ENCODE results near the gene BICDL1.

BICDL1 gene

GRCh38 chr12:120081641-120082040 is 92.6 kb downstream of the BICDL1 start:
- no peak for DNase-seq

GRCh38 chr12:120085920-120086645 is 97.0 kb downstream of the BICDL1 start:
- no peak for DNase-seq

- peak; percentile 98 for DNase-seq
Measured at GRCh38 chr12:120086801-120087621, 98.0 kb downstream of the BICDL1 start.

- no peak for DNase-seq
Measured at GRCh38 chr12:120089105-120089504, 100.1 kb downstream of the BICDL1 start.

GRCh38 chr12:120089796-120090195 is 100.8 kb downstream of the BICDL1 start:
- no peak for DNase-seq

GRCh38 chr12:120090206-120090605 is 101.2 kb downstream of the BICDL1 start:
- no peak for DNase-seq

GRCh38 chr12:120090626-120091295 is 101.7 kb downstream of the BICDL1 start:
- DNase-seq, result no peak

GRCh38 chr12:120091371-120092090 is 102.5 kb downstream of the BICDL1 start:
- DNase-seq, result no peak

- DNase-seq, result no peak
Measured at GRCh38 chr12:120092551-120093335, 103.7 kb downstream of the BICDL1 start.

GRCh38 chr12:120093336-120093591 is 104.2 kb downstream of the BICDL1 start:
- no peak for DNase-seq

- DNase-seq, result no peak
Measured at GRCh38 chr12:120093592-120094355, 104.7 kb downstream of the BICDL1 start.

GRCh38 chr12:120094485-120094884 is 105.4 kb downstream of the BICDL1 start:
- no peak for DNase-seq

GRCh38 chr12:120095331-120095730 is 106.3 kb downstream of the BICDL1 start:
- no peak for DNase-seq

- no peak for DNase-seq
Measured at GRCh38 chr12:120095736-120096135, 106.7 kb downstream of the BICDL1 start.

GRCh38 chr12:120096671-120097202 is 107.7 kb downstream of the BICDL1 start:
- DNase-seq, result no peak

GRCh38 chr12:120098756-120099470 is 109.9 kb downstream of the BICDL1 start:
- DNase-seq, result no peak

- DNase-seq, result no peak
Measured at GRCh38 chr12:120099738-120100137, 110.7 kb downstream of the BICDL1 start.

GRCh38 chr12:120100630-120101029 is 111.6 kb downstream of the BICDL1 start:
- no peak for DNase-seq

- DNase-seq, result no peak
Measured at GRCh38 chr12:120101182-120101581, 112.1 kb downstream of the BICDL1 start.

- no peak for DNase-seq
Measured at GRCh38 chr12:120101617-120102016, 112.6 kb downstream of the BICDL1 start.
